Measurements from ENCODE around the gene CD40LG. TPM values are rescaled to one million over a fixed set of nuclear protein-coding genes. Genes with fewer than 3 reads are reported as not detected.

Gene CD40LG
- total RNA-seq, 3 donors from 2014 or later = 0.29 to 0.33 (median 0.32) TPM

DNA sequence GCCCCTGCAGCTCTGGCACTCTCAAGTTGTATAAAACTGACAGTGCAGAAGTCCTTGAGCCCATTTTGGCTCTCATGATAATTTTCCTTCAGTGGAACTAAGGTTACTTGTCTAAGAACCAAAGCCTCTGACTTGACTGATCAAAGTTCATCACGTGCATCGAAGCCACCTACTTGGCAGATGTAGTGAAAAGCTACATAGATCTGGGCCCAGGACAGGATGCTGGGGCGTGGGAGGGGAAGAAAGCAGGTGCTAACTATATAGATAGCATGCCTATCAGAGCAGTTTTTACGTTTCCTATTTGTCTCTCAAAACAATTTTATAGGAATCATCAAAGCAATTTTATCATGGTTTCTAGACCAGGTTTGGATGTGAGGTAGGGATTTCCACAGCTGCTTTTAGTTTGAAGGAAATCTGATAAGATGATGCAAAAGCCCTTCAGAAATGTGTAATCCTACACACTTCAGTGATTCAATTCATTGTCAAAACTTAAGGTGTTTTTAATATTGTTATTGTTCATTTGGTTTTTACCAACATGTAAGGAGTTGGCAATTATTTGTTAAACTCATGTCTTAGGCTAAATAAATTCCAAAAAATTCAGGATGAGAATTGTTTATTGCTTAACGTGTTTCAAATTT lies 1.2 kb upstream of the CD40LG start:
- no peak for DNase-seq (ENCODE audit: low spot score in 2 of 2)
- no peaks in the 10 kb centered on the region for H3K36me3 ChIP-seq
- no peaks in the 10 kb centered on the region for H3K4me1 ChIP-seq
- no peak overlapping the region for H3K27ac ChIP-seq
- intact Hi-C loops (cut with DNase I; ENCODE audit: low total_unique reads) = no loop called here
- peaks cover 0 to 30% of the 10 kb centered on the region in 2 donors for H3K27me3 ChIP-seq
- TF ChIP-seq POLR2AphosphoS5 (IDR thresholded peaks at IDR 0.05) = no peak
- TF ChIP-seq POLR2A (IDR thresholded peaks at IDR 0.05) = no peak
- TF ChIP-seq, protein P1, sequence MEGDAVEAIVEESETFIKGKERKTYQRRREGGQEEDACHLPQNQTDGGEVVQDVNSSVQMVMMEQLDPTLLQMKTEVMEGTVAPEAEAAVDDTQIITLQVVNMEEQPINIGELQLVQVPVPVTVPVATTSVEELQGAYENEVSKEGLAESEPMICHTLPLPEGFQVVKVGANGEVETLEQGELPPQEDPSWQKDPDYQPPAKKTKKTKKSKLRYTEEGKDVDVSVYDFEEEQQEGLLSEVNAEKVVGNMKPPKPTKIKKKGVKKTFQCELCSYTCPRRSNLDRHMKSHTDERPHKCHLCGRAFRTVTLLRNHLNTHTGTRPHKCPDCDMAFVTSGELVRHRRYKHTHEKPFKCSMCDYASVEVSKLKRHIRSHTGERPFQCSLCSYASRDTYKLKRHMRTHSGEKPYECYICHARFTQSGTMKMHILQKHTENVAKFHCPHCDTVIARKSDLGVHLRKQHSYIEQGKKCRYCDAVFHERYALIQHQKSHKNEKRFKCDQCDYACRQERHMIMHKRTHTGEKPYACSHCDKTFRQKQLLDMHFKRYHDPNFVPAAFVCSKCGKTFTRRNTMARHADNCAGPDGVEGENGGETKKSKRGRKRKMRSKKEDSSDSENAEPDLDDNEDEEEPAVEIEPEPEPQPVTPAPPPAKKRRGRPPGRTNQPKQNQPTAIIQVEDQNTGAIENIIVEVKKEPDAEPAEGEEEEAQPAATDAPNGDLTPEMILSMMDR (IDR thresholded peaks at IDR 0.05) = no peak
- H3K9me3 ChIP-seq = no peaks in the 10 kb centered on the region
- no peak overlapping the region for H3K4me3 ChIP-seq

DNA sequence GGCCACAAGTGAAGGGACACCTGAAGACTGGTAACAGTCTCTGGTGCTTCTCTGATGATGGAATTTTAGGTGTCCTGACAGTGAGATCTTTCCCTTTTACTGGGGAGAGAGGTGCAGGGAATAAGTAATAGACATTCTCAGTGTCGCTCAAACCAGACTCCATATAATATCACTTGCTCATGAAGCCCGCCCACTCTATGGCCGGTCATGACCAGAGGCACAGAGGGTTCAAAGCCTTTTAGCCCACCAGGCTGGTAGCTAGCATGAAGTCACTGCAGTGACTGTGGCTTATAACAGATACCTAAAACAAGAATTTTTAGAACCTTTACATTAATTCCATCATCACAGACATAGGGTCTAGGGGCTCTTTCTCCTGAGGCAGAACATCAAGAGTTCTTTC lies 2.9 kb downstream of the CD40LG start:
- TF ChIP-seq POLR2AphosphoS5 (IDR thresholded peaks at IDR 0.05) = no peak
- TF ChIP-seq, protein P1 (IDR thresholded peaks at IDR 0.05) = no peak
- no peak for TF ChIP-seq POLR2A (IDR thresholded peaks at IDR 0.05)
- H3K27ac ChIP-seq = no peak overlapping the region
- peaks cover 0 to 21% of the 10 kb centered on the region in 2 donors for H3K27me3 ChIP-seq
- H3K4me3 ChIP-seq = no peak overlapping the region
- no peaks in the 10 kb centered on the region for H3K36me3 ChIP-seq
- DNase-seq (ENCODE audit: low spot score in 2 of 2) = no peak
- intact Hi-C loops (cut with DNase I; ENCODE audit: low total_unique reads) = no loop called here
- H3K9me3 ChIP-seq = no peaks in the 10 kb centered on the region
- H3K4me1 ChIP-seq = no peaks in the 10 kb centered on the region

DNA sequence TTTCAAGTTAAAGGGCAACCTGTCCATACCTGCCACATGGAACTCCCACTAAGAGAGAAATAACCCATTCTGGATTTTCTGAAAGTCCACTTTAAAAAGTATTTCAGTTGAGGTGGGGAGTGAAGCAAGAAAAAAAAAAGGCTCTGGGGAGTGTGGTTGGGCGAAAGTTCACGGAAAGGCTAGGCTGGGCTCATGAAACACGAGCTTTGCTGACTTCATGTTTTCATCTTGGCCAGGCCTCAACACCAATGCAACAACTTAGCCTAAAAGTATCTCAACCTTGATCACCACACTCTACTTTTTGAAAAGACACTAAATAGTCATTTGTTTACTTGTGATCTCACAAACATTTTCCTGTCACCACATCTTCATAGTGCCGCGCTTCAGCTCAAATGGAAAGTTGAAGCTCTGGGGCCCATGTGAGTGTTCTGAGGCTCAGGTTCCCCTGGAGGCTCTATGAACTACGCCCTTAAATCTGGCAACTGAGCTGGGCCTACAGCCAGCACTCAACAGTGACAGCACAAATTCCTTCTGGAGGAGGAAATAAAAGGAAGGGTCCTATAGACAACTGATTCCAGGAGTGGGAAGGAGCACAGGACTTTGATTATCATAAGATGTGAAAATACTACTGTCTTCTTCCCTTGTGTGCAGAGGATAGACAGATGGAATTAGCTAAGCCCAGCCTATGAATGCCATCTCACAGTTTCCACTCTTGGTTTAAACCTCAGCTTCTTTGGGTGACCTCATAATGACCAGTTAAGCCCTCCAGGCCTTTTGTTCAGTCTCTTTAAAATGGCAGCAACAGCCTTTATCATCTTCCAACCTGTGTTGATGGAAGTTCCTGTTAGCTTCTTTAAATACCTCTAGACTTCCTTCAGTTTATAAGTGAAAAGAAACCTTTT lies 5.1 kb downstream of the CD40LG start:
- peaks cover 0 to 18% of the 10 kb centered on the region in 2 donors for H3K27me3 ChIP-seq
- no peak overlapping the region for H3K27ac ChIP-seq
- H3K4me3 ChIP-seq = no peak overlapping the region
- H3K36me3 ChIP-seq = no peaks in the 10 kb centered on the region
- no peak for DNase-seq (ENCODE audit: low spot score in 2 of 2)
- H3K4me1 ChIP-seq = no peaks in the 10 kb centered on the region
- TF ChIP-seq POLR2AphosphoS5 (IDR thresholded peaks at IDR 0.05) (no peak), POLR2A (IDR thresholded peaks at IDR 0.05) (no peak)
- TF ChIP-seq, protein P1 (IDR thresholded peaks at IDR 0.05) = no peak
- no peaks in the 10 kb centered on the region for H3K9me3 ChIP-seq
- intact Hi-C loops (cut with DNase I; ENCODE audit: low total_unique reads) = no loop called here

DNA sequence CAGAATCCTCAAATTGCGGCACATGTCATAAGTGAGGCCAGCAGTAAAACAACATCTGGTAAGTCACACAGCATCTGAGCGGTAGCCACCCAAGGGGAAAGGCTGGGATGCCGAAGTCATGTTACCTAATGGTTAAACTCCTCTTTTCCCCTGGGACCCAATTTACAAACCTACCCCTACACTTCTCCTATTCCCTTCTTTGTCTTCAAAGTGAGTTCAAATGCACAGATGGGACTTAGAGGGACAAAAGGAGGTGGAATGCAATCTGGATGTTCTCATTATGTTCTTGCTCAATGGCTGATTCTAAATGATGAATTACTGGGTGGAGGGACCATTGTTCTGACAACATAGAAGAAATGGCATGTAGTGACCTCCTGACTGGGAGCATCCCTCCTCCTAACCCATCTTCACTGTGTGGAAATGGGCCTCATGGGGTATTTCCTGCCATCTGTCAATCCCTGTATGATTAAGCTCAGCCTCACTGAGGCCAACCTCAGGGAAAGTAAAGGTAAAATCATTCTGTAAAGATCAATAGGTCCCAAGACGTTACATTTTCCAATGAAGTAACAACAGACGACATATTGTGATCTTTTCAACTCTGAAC lies 8.5 kb downstream of the CD40LG start:
- Histone ChIP-seq H3K4me1 (no peaks in the 10 kb centered on the region), H3K27me3 (peaks cover 0 to 9% of the 10 kb centered on the region in 2 donors), H3K4me3 (no peak overlapping the region), H3K36me3 (no peaks in the 10 kb centered on the region), H3K9me3 (no peaks in the 10 kb centered on the region), H3K27ac (no peak overlapping the region)
- intact Hi-C loops (cut with DNase I; ENCODE audit: low total_unique reads) = no loop called here
- TF ChIP-seq, protein P1 (IDR thresholded peaks at IDR 0.05) = no peak
- TF ChIP-seq POLR2A (IDR thresholded peaks at IDR 0.05) = no peak
- TF ChIP-seq POLR2AphosphoS5 (IDR thresholded peaks at IDR 0.05) = no peak
- DNase-seq (ENCODE audit: low spot score in 2 of 2) = no peak
